Measurements from ENCODE around the gene MYOCD. TPM values are rescaled to one million over a fixed set of nuclear protein-coding genes. Genes with fewer than 3 reads are reported as not detected.

The MYOCD gene
- total and polyA plus RNA-seq, 2 of the 13 experiments (the other 11 are each of a cell fraction or from before 2014, with no cell fraction given), result not detected

DNA sequence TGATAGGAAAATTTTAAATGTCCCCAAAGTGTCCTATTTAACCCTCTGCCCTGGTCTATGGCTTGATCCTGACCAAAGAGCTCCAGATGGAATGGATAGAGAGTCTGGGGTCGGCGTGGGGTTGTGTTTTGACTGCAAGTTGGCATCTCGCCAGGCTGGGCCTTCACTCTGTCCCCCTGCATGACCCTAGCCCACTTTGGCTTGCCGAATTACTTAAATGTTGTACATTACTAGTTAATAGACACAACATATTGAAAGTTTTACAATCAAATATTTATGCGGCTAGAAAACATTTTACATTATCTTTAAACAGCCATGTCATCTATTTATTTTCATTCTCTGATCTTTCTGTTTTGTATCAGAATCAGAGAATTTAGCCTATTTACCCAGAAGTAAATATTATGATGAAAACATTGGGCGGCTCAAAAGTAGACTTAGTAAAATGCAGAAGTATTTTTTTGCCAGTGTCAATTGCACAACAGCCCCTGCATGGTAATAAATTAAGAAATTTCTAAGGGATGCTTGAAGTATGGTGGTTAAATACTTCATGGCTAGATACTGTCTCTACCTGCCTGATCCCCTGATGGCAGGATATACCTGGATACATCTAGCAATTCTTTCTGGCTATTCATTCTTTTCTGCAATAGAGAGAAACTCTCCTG, 18.8 kb upstream of the MYOCD start (continued):
- TF ChIP-seq, protein P1, sequence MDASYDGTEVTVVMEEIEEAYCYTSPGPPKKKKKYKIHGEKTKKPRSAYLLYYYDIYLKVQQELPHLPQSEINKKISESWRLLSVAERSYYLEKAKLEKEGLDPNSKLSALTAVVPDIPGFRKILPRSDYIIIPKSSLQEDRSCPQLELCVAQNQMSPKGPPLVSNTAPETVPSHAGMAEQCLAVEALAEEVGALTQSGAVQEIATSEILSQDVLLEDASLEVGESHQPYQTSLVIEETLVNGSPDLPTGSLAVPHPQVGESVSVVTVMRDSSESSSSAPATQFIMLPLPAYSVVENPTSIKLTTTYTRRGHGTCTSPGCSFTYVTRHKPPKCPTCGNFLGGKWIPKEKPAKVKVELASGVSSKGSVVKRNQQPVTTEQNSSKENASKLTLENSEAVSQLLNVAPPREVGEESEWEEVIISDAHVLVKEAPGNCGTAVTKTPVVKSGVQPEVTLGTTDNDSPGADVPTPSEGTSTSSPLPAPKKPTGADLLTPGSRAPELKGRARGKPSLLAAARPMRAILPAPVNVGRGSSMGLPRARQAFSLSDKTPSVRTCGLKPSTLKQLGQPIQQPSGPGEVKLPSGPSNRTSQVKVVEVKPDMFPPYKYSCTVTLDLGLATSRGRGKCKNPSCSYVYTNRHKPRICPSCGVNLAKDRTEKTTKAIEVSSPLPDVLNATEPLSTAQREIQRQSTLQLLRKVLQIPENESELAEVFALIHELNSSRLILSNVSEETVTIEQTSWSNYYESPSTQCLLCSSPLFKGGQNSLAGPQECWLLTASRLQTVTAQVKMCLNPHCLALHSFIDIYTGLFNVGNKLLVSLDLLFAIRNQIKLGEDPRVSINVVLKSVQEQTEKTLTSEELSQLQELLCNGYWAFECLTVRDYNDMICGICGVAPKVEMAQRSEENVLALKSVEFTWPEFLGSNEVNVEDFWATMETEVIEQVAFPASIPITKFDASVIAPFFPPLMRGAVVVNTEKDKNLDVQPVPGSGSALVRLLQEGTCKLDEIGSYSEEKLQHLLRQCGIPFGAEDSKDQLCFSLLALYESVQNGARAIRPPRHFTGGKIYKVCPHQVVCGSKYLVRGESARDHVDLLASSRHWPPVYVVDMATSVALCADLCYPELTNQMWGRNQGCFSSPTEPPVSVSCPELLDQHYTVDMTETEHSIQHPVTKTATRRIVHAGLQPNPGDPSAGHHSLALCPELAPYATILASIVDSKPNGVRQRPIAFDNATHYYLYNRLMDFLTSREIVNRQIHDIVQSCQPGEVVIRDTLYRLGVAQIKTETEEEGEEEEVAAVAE (CRISPR knock-in tag; IDR thresholded peaks at IDR 0.05; ENCODE audit: borderline replicate concordance), result no peak
- TF ChIP-seq ZNF225 (CRISPR knock-in tag; IDR thresholded peaks at IDR 0.05), result no peak

- Histone ChIP-seq H3K27ac (ENCODE audit: extremely low read length, insufficient read depth, low read length) (no peak overlapping the region), H3K36me3 (replicated peaks in 1 of 2; ENCODE audit: control insufficient read depth in 1 of 2, insufficient read depth in 2 of 2, low read length in 2 of 2) (no peaks in the 10 kb centered on the region), H2AFZ (ENCODE audit: low read length) (no peak overlapping the region), H3K4me3 (replicated peaks in 1 of 3; ENCODE audit: insufficient read depth in 1 of 3, low read depth in 2 of 3, low read length in 3 of 3) (no peak overlapping the region), H3K27me3 (ENCODE audit: control insufficient read depth in 1 of 2, insufficient read depth in 2 of 2, low read length in 2 of 2) (peaks cover 0 to 8% of the 10 kb centered on the region in 2 experiments; a peak in 2 of 5 replicates), H3K9ac (ENCODE audit: insufficient read depth, low read depth, low read length) (no peak overlapping the region), H3K4me1 (ENCODE audit: insufficient read depth, low read length) (0 out of 2 replicates have a peak, but pooled peaks cover 4% of the 10 kb centered on the region), H3K9me3 (ENCODE audit: low read length) (no peaks in the 10 kb centered on the region), H4K20me1 (ENCODE audit: insufficient read depth, low read length) (no peaks in the 10 kb centered on the region), H3K4me2 (ENCODE audit: low read depth, low read length) (no peak overlapping the region), H3K79me2 (ENCODE audit: insufficient read depth, low read length) (no peaks in the 10 kb centered on the region)
- ChIA-PET POLR2A (no interaction called here), CTCF (ENCODE audit: low intra/inter-chr PET ratio, low total read pairs) (no interaction called here)
- ATAC-seq, result no peak
- WGBS (ENCODE audit: low lambda C conversion rate), result 13% methylated on average over 3 of the region's 3 CpGs
- DNase-seq (ENCODE audit: low spot score), result no peak
- intact Hi-C loops (cut with micrococcal nuclease; ENCODE audit: unreplicated experiment), result no loop called here
- in situ Hi-C loops (cut with HindIII; ENCODE audit: extremely low pct_ligation_motif_present, low pct_unique_long_range_greater_than_20kb), result no loop called here
- BruUV-seq (replicated peaks), result no TSS peak
- TF ChIP-seq ZNF18 (CRISPR knock-in tag; IDR thresholded peaks at IDR 0.05; ENCODE audit: insufficient replicate concordance) (no peak), SMARCC2 (IDR thresholded peaks at IDR 0.05) (no peak), ZNF121 (CRISPR knock-in tag; IDR thresholded peaks at IDR 0.05) (no peak), ZNF704 (CRISPR knock-in tag; IDR thresholded peaks at IDR 0.05; ENCODE audit: borderline replicate concordance) (no peak), SALL2 (CRISPR knock-in tag; IDR thresholded peaks at IDR 0.05) (no peak)
- TF ChIP-seq, protein P2, sequence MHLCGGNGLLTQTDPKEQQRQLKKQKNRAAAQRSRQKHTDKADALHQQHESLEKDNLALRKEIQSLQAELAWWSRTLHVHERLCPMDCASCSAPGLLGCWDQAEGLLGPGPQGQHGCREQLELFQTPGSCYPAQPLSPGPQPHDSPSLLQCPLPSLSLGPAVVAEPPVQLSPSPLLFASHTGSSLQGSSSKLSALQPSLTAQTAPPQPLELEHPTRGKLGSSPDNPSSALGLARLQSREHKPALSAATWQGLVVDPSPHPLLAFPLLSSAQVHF (CRISPR knock-in tag; IDR thresholded peaks at IDR 0.05), result no peak
- no peak for FAIRE-seq
Observed at GRCh38 chr17:12648498-12648897, 17.2 kb upstream of the MYOCD start.

Measured in HepG2 (cell line).